Measurements from ENCODE around the gene PTCD2.

PTCD2 gene, protein sequence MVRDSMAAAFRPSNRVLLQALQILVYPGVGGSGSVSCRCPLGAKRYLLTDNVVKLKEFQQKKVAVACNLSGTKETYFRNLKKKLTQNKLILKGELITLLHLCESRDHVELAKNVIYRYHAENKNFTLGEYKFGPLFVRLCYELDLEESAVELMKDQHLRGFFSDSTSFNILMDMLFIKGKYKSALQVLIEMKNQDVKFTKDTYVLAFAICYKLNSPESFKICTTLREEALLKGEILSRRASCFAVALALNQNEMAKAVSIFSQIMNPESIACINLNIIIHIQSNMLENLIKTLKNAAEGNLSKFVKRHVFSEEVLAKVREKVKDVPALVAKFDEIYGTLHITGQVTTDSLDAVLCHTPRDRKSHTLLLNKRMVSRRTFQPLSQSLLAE

DNA sequence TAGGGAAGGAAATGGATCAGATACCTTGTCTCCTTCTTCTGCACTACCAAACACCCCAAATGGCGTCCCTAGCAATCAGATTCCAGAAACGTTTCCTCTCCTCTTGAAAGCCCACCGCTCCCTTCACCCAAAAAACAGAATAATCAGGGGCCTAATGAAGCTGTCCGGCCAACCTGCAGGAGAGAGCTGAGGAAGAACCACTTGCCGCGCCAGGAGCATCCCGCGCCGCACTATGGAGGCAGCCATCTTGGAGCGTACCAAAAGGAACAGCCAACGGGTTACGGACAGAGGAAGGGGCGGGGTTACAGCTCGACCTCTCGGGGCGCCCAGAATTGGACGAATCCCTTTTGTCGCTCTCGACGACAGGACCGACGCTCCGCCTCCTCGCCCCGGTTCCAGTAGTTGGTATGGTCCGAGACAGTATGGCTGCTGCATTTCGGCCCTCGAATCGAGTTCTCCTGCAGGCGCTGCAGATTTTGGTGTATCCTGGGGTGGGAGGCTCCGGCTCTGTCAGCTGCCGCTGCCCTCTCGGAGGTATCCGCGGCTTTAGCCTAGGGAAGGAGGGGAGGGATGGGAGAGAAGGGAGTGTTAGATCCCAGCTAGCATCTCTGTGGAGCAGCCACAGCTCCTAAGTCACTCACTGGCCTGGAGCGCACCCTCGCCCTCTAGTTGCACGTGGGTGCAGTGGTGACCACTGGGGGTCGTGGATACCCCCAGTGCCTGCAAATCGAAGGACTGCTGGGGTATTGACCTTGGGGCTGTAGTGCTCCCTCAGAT, at the start of gene PTCD2, which contains the start of gene MRPS27:
Gene PTCD2 (plus strand): TSS at position 398 of the 777 bp plus-strand sequence. CDS start 10 bp downstream, at position 408.
Gene MRPS27 (minus strand): TSS at position 265 of the 777 bp plus-strand sequence. CDS start 19 bp downstream, at position 246.
- peak within 1 kb of the TSS; percentile 98 for H3K27ac Mint-ChIP-seq

DNA sequence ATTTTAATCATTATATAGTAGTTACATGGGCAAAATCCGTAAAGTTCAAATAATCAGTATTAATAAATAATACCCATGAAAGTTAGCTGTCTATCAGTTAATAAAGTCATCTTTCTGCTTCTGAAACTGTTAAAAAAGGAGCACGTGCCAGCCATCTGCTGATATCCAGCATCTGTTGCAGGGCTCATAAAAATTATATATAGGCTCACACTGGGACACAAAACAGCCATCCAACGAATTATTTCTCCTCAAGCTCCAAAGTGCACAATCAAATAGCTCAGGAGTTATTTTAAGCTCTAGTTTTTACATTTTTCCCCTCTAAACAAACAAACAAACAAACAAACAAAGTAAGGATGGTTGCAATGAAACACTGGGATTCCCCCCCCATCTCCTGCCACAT, 48.5 kb upstream of the PTCD2 start:
- H3K27ac Mint-ChIP-seq, result no peak overlapping the region

More for the DNA sequence above, at the start of gene PTCD2, which contains the start of gene MRPS27:
- Mint-ChIP-seq H3K36me3 (peaks cover 11% of the 10 kb centered on the region), H3K4me1 (ENCODE audit: low read depth) (peaks cover 54% of the 10 kb centered on the region), H3K27me3 (no peaks in the 10 kb centered on the region), H3K9me3 (ENCODE audit: low read depth) (no peaks in the 10 kb centered on the region), H3K4me3 (peak within 1 kb of the TSS; percentile 99)

DNA sequence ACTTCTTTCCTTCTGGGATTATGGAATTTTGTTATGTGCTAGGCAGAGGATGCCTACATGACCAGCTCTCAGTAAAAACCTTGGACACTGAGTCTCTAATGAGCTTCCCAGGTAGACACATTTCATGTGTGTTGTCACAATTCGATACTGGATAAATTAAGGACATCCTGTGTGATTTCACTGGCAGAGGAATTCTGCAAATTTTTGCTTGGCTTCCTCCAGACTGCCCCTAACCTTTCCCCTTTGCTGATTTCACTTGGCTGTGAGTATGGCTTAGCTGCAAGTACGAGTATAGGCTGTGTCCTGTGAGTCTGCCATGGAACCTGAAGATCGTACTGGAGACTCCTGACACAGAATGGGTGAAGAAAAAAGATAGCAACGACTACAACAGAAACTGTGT, 47.8 kb upstream of the PTCD2 start:
- Mint-ChIP-seq H3K4me3 (no peak overlapping the region), H3K4me1 (ENCODE audit: low read depth) (peaks cover 22% of the 10 kb centered on the region), H3K9me3 (ENCODE audit: low read depth) (no peaks in the 10 kb centered on the region), H3K27ac (no peak overlapping the region), H3K36me3 (peaks cover 25% of the 10 kb centered on the region), H3K27me3 (no peaks in the 10 kb centered on the region)

More for the DNA sequence above, 48.5 kb upstream of the PTCD2 start:
- H3K4me3 Mint-ChIP-seq, result no peak overlapping the region
- peaks cover 21% of the 10 kb centered on the region for H3K36me3 Mint-ChIP-seq
- H3K9me3 Mint-ChIP-seq (ENCODE audit: low read depth), result no peaks in the 10 kb centered on the region
- no peaks in the 10 kb centered on the region for H3K27me3 Mint-ChIP-seq
- peaks cover 20% of the 10 kb centered on the region for H3K4me1 Mint-ChIP-seq (ENCODE audit: low read depth)

DNA sequence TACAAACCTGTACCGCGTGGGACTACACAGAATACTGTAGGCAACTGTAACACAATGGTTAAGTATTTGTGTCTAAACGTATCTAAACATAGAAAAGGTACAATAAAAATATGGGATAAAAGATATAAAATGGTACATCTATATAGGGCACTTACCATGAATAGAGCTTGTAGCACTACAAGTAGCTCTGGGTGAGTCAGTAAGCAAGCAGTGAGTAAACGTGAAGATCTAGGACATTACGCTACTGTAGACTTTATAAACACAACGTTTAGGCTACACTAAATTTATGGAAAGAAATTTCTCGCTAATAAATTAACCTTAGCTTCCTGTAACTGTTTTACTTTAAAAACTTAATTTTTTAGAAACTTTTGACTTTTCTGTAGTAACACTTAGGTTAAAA, 46.6 kb upstream of the PTCD2 start:
- Mint-ChIP-seq H3K4me1 (ENCODE audit: low read depth) (peaks cover 20% of the 10 kb centered on the region), H3K36me3 (peaks cover 27% of the 10 kb centered on the region), H3K9me3 (ENCODE audit: low read depth) (peaks cover 2% of the 10 kb centered on the region), H3K27me3 (no peaks in the 10 kb centered on the region), H3K27ac (no peak overlapping the region), H3K4me3 (no peak overlapping the region)

DNA sequence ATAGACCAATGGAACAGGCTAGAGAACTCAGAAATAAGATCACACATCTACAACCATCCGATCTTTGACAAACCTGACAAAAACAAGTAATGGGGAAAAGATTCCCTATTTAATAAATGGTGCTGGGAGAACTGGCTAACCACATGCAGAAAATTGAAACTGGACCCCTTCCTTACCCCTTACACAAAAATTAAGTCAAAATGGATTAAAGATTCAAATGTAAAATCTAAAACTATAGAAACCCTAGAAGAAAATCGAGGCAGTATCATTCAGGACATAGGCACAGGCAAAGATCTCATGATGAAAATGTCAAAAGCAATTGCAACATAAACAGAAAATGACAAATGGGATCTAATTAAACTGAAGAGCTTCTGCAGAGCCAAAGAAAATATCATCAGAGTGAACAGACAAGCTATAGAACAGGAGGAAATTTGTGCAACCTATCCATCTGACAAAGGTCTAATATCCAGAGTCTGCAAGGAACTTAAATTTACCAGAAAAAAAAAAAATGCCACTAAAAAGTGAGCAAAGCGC, 43.9 kb upstream of the PTCD2 start:
- H3K4me3 Mint-ChIP-seq, result no peak overlapping the region
- H3K27ac Mint-ChIP-seq, result no peak overlapping the region
- H3K27me3 Mint-ChIP-seq, result no peaks in the 10 kb centered on the region
- H3K9me3 Mint-ChIP-seq (ENCODE audit: low read depth), result peaks cover 5% of the 10 kb centered on the region
- peaks cover 21% of the 10 kb centered on the region for H3K4me1 Mint-ChIP-seq (ENCODE audit: low read depth)
- peaks cover 36% of the 10 kb centered on the region for H3K36me3 Mint-ChIP-seq

DNA sequence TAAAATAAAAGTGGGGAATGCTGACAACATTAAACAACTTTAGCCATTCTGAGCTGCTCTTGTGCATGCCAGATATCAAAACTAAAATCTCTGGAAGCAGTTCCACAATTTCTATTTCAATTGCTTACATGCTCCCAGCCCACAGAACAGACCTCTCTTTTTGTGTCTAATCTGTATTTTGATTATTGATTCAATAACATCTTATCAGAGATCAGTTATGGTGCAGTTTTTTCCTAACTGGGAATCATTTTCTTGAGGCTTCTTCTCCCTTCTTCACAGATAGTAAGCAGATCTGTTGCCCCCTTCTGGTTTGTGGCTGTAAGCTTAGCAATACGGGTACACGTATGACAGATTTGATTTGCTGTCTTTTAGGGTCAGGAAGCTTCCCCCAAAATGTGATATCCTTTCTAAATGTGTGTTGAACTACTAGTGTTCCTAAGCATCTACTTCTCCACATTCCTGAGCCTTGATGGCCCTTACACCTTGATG, 39.5 kb upstream of the PTCD2 start:
- no peak overlapping the region for H3K27ac Mint-ChIP-seq

DNA sequence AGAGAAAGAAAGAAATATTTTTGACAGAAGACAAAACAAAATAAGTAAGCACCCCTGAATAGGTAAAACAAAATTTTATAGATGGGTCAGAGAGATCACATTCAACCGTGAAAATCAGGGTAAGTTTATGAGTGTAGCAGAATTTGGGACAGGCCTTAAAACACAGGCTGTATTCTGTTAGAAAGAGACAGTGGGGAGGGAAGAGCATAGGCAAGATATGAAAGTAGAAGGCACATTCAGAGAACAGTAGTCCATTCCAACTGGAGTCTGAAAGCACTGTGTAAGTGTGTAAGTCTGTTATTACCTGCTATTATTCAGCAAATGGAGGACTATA, 38.8 kb upstream of the PTCD2 start:
- no peak overlapping the region for H3K27ac Mint-ChIP-seq
- H3K4me1 Mint-ChIP-seq (ENCODE audit: low read depth), result peaks cover 10% of the 10 kb centered on the region
- no peaks in the 10 kb centered on the region for H3K27me3 Mint-ChIP-seq
- H3K36me3 Mint-ChIP-seq, result peaks cover 23% of the 10 kb centered on the region
- H3K4me3 Mint-ChIP-seq, result no peak overlapping the region
- H3K9me3 Mint-ChIP-seq (ENCODE audit: low read depth), result peaks cover 5% of the 10 kb centered on the region

More for the DNA sequence above, 39.5 kb upstream of the PTCD2 start:
- Mint-ChIP-seq H3K36me3 (peaks cover 30% of the 10 kb centered on the region), H3K4me1 (ENCODE audit: low read depth) (peaks cover 18% of the 10 kb centered on the region), H3K27me3 (no peaks in the 10 kb centered on the region), H3K4me3 (no peak overlapping the region), H3K9me3 (ENCODE audit: low read depth) (peaks cover 5% of the 10 kb centered on the region)

DNA sequence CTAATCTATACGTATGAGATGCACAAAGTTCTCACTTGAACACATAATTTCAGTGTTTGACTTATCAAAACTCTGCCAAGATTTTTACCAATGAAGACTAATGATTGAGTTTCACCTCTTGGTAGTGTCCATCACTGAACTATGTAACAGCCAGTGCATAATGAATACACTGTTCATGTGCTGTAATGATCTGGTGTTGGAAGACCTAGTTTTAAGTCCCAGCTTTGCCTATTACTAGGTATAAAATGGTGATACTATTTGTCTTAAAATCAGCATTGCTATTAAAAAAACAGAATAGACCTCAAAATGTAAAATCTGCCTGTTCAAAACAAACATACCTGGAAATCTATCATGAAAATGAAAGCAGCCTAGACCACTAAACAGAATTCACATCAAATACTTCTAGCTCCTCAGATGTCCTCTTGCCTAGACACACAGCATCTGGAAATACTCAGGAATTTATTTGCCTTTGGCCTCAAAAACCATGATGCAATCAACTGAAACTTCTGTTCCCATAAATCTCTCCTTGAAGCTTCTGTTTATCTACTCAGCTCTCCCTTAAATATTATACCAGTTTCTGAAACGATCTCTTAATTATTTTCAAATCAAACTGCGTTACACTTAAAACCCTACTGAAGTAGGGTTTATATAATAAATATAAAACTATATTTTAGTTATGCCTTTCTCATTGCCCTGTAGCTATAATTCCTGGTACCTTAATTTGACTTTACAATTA, 38.2 kb upstream of the PTCD2 start:
- Mint-ChIP-seq H3K27me3 (no peaks in the 10 kb centered on the region), H3K9me3 (ENCODE audit: low read depth) (peaks cover 5% of the 10 kb centered on the region), H3K36me3 (peaks cover 22% of the 10 kb centered on the region), H3K27ac (no peak overlapping the region), H3K4me1 (ENCODE audit: low read depth) (peaks cover 9% of the 10 kb centered on the region), H3K4me3 (no peak overlapping the region)

DNA sequence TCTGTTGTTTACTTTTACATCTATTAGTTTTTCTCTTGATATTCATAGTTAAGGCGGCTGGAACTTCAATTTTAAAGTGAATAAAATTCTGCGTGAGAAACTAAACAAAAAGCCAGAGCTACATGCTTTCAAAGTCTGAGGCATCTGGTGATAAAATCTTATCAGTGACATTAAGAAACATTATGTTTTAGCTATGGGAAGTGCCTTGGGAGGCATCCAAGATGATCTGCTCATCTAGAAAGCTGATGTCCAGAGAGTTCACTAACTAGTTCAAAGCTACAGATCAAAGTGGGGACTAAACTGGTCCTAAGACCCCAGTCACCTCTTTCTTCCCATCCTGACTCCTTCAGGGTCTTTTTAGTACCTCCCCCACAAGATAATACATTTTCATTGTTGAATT, 37.3 kb upstream of the PTCD2 start:
- H3K9me3 Mint-ChIP-seq (ENCODE audit: low read depth), result peaks cover 5% of the 10 kb centered on the region
- H3K36me3 Mint-ChIP-seq, result peaks cover 20% of the 10 kb centered on the region
- H3K4me3 Mint-ChIP-seq, result no peak overlapping the region
- peaks cover 6% of the 10 kb centered on the region for H3K4me1 Mint-ChIP-seq (ENCODE audit: low read depth)
- no peak overlapping the region for H3K27ac Mint-ChIP-seq
- H3K27me3 Mint-ChIP-seq, result no peaks in the 10 kb centered on the region

DNA sequence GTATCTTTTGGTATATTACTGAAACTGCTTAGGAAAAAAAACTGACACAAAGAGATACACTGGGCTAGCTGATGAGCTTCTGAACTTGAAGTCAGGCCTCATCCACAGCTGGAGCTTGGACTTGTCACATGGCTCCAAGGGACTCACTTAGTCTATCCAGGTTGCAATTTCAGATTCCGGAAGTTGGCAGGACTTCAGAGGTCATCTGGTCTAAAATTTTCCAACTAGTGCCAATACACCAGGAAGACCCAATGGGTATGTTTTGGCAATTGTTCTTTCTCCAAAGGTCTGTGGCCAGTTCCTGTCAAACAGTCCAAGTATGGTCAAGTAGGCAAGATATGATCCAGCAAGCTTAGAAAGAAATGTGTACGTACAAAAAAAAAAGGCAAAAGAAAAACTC, 36.8 kb upstream of the PTCD2 start:
- peaks cover 20% of the 10 kb centered on the region for H3K36me3 Mint-ChIP-seq
- H3K4me3 Mint-ChIP-seq, result no peak overlapping the region
- peaks cover 4% of the 10 kb centered on the region for H3K9me3 Mint-ChIP-seq (ENCODE audit: low read depth)
- H3K27me3 Mint-ChIP-seq, result no peaks in the 10 kb centered on the region
- H3K27ac Mint-ChIP-seq, result no peak overlapping the region
- peaks cover 6% of the 10 kb centered on the region for H3K4me1 Mint-ChIP-seq (ENCODE audit: low read depth)

DNA sequence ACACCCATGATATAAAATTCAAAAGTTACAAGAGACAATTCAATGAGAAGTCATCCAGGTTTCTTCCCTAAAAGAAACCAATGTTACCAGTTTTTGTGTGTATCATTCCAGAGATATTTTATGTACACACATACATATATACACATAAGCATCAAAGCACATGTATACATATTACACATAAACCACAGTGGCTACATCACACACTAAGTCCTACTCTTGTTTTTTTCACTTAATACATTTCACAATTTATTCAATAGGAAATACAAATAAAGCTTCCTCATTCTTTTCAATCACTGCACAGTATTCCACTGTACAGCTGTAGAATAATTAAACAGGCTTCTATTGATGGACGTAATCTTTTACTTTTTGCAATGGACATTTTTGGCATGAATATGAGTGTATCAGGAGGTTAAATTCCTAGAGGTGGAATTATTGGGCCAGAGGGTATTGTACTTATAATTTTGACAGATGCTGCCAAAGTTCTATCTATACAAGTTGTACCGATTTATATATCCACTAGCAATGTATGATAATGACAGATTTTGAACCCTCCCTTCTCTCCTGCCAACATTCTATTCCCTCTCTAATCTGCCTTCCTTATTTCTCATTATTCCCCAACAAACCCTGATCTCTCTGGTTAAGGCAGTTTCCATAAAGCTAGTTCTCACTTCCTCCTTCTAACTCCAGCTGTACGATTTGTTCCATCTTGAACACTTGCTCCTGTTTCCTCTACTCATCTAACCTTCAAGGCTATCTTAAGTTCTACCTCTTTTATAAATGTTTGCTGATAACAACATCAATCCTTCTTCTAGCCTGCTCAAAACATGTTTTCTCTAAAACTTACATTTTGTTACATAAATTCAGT, 35.4 kb upstream of the PTCD2 start:
- Mint-ChIP-seq H3K27ac (no peak overlapping the region), H3K9me3 (ENCODE audit: low read depth) (no peaks in the 10 kb centered on the region), H3K4me1 (ENCODE audit: low read depth) (no peaks in the 10 kb centered on the region), H3K4me3 (no peak overlapping the region), H3K27me3 (no peaks in the 10 kb centered on the region), H3K36me3 (peaks cover 17% of the 10 kb centered on the region)

DNA sequence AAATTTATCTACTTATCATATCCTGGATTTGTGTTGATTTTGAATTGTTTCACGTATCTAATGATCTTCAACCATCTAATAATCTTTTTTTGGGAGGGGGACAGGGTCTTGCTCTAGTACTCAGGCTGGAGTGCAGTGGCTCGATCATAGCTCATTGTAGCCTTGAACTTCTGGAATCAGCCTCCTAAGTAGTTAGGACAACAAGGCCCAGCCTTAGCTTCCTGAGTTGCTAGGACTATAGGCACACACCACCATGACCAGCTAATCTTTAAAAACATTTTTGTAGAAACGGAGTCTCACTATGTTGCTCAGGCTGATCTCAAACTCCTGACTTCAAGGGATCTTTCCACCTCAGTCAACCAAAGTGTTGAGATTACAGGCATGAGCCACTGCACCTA, 34.8 kb upstream of the PTCD2 start:
- no peak overlapping the region for H3K27ac Mint-ChIP-seq
- H3K4me3 Mint-ChIP-seq, result no peak overlapping the region
- H3K36me3 Mint-ChIP-seq, result peaks cover 19% of the 10 kb centered on the region
- H3K9me3 Mint-ChIP-seq (ENCODE audit: low read depth), result no peaks in the 10 kb centered on the region
- no peaks in the 10 kb centered on the region for H3K27me3 Mint-ChIP-seq
- no peaks in the 10 kb centered on the region for H3K4me1 Mint-ChIP-seq (ENCODE audit: low read depth)

DNA sequence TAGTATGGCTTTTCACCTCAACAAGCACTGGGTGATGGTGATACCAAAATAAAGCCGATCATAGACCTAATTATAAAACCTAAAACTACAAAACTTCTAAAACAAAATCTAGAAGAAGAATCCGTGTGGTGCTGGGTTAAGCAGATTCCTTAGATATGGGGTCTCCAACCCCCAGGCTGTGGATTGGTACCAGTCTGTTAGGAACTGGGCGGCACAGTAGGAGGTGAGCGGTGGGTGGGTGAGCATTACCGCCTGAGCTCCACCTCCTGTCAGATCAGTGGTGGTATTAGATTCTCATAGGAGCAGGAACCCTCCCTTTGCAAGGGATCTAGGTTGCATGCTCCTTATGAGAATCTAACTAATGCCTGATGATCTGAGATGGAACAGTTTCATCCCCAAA, 33.4 kb upstream of the PTCD2 start:
- Mint-ChIP-seq H3K36me3 (peaks cover 20% of the 10 kb centered on the region), H3K27ac (no peak overlapping the region), H3K4me1 (ENCODE audit: low read depth) (no peaks in the 10 kb centered on the region), H3K4me3 (no peak overlapping the region), H3K9me3 (ENCODE audit: low read depth) (no peaks in the 10 kb centered on the region), H3K27me3 (no peaks in the 10 kb centered on the region)

DNA sequence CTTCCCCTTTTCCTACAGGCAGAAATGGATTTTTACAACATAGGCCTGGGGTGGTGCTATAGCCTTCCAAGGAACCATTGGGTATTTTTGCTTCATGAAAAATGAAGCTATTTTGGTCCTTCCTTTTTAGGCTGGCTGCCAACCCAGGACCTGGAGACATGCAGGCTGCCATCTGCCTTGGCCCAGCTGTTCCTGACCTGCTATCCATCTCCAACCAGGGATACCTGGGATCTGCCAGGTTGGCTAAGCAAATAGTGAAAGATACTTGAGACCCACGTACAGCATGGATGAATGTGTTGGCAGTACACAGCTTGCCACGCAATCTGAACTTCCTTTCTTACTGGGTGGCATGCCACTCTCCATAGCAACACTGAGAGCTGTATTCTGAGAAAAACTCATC, 31.2 kb upstream of the PTCD2 start:
- no peaks in the 10 kb centered on the region for H3K4me1 Mint-ChIP-seq (ENCODE audit: low read depth)
- H3K9me3 Mint-ChIP-seq (ENCODE audit: low read depth), result no peaks in the 10 kb centered on the region
- H3K4me3 Mint-ChIP-seq, result no peak overlapping the region
- H3K27me3 Mint-ChIP-seq, result no peaks in the 10 kb centered on the region
- H3K27ac Mint-ChIP-seq, result no peak overlapping the region
- peaks cover 20% of the 10 kb centered on the region for H3K36me3 Mint-ChIP-seq

Data from activated naive CD8-positive, alpha-beta T cell (primary cell).